ENCODE results near the gene MAD1L1.

DNA sequence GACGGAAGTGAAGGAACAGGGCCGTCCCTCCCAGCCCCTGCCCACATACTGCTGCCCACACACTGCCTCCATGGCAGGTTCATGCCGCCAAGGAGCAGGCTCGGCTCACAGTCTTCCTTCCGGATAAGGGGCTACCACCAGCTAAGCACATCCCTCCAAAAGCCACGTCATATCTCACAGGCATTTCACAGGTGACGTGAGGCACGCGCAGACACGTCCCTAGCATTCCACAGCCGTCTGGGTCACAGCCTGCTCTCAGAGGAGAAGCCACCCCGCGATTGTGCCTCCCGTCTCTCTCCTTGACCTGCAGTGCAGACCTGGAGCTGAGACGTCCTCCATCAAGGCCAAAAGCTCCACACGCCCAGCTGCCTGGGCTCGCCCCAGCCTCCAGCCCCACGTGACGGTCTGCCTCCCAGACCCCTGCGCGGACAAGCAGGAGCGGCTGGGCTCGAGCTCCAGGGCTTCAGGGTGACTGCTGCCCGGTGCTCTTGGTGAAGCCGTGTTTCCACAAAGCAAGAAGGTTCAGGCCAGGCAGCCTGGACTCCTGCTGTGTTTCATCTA is 114.0 kb downstream of the MAD1L1 start:
- TF ChIP-seq, protein P1, sequence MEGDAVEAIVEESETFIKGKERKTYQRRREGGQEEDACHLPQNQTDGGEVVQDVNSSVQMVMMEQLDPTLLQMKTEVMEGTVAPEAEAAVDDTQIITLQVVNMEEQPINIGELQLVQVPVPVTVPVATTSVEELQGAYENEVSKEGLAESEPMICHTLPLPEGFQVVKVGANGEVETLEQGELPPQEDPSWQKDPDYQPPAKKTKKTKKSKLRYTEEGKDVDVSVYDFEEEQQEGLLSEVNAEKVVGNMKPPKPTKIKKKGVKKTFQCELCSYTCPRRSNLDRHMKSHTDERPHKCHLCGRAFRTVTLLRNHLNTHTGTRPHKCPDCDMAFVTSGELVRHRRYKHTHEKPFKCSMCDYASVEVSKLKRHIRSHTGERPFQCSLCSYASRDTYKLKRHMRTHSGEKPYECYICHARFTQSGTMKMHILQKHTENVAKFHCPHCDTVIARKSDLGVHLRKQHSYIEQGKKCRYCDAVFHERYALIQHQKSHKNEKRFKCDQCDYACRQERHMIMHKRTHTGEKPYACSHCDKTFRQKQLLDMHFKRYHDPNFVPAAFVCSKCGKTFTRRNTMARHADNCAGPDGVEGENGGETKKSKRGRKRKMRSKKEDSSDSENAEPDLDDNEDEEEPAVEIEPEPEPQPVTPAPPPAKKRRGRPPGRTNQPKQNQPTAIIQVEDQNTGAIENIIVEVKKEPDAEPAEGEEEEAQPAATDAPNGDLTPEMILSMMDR (conservative IDR thresholded peaks at IDR 0.05; ENCODE audit: low read depth, low read length) = no peak
- TF ChIP-seq CHD1 (IDR thresholded peaks at IDR 0.05; ENCODE audit: low read depth, low read length) (no peak), POLR2A (IDR thresholded peaks at IDR 0.05; ENCODE audit: low read depth, low read length) (no peak), RFX5 (IDR thresholded peaks at IDR 0.05; ENCODE audit: low read depth, low read length) (no peak), MAFK (IDR thresholded peaks at IDR 0.05; ENCODE audit: low read depth, low read length) (no peak), SMC3 (IDR thresholded peaks at IDR 0.05; ENCODE audit: low read depth, low read length) (no peak), CEBPB (IDR thresholded peaks at IDR 0.05; ENCODE audit: low read depth, low read length) (no peak), FOS (IDR thresholded peaks at IDR 0.05; ENCODE audit: low read depth, low read length) (no peak), MXI1 (IDR thresholded peaks at IDR 0.05; ENCODE audit: borderline replicate concordance, low read depth, low read length) (no peak)
- TF ChIP-seq, protein P2, sequence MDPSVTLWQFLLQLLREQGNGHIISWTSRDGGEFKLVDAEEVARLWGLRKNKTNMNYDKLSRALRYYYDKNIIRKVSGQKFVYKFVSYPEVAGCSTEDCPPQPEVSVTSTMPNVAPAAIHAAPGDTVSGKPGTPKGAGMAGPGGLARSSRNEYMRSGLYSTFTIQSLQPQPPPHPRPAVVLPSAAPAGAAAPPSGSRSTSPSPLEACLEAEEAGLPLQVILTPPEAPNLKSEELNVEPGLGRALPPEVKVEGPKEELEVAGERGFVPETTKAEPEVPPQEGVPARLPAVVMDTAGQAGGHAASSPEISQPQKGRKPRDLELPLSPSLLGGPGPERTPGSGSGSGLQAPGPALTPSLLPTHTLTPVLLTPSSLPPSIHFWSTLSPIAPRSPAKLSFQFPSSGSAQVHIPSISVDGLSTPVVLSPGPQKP (IDR thresholded peaks at IDR 0.05; ENCODE audit: borderline replicate concordance, low read depth, low read length) = no peak
